NCI-H1417 (cell line): ENCODE measurements around the gene RSBN1L.

Experiments
- DNase-seq, 3 experiments: peaks; one replicate each; lab custom pipeline; 2025; lab: John Stamatoyannopoulos, UW

RSBN1L gene

DNA sequence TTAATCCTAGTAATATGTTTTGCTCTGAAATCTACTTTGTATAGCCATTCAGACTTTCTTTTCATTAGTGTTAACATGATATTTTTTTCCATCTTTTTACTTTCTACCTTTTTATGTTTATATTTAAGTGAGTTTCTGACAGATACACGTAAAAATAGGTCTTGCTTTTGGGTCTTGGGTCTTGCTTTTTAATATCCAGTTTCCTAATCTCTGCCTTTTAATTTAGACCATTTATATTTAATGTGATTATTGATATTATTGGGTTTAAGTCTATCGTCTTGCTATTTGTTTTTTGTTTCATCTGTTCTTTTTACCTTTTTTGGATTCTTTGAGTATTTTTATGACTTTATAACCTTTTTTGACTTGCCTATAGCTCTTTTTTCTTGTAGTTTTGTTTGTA is 110.2 kb downstream of the RSBN1L start:
- DNase-seq = no peak

DNA sequence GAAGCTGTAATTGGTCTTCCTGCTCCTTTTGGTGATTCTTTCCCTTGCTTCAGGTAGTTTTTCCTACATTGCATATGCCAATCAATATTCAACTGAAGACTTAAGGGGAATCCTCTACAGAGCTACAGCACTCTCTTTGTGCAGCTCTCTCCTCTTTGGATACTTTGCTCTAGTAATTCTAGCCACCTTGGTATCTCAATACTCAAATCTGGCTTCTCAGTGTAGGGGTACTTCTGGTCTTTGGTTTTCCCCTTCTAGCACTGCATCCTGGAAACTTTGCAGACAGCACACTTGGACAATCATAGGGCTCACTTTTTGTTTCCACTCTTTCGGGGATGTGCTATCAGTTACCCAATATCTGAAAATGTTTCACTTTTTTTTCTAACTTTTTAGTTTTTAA is 112.3 kb downstream of the RSBN1L start:
- no peak for DNase-seq

DNA sequence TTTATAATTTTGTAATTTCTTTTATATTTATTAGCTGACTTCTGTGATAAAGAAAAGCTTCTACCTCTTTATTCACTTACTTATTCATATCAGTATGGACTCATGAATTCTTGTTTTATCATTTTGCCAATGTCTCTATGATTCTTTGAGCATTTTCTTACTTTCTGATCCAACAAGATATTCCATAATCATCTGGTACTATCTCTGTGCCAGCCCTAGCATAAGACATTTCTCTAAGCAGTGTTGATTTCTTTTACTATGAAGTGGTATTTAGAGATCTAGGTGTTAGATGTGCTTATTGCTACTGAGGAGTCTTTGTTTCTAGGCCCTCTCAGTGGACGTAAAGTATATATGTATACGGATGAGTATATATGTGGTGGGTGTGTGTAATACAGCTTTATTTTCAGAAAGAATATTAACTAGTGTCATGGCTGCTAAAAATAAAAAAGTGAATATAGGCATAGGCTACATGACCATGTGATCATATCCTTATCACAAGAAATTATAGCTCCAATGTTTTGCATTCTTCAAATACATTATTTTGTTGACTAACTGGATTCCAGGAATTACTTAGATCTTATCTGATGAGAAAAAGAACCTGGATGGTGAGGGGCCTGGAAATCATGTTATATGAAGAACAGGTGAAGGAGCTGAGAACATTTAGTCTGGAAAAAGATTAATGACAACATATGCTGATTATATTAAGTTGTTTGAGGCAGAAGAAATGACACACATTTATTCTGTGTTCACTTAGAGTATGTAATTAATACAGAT is 115.4 kb downstream of the RSBN1L start:
- DNase-seq = no peak

DNA sequence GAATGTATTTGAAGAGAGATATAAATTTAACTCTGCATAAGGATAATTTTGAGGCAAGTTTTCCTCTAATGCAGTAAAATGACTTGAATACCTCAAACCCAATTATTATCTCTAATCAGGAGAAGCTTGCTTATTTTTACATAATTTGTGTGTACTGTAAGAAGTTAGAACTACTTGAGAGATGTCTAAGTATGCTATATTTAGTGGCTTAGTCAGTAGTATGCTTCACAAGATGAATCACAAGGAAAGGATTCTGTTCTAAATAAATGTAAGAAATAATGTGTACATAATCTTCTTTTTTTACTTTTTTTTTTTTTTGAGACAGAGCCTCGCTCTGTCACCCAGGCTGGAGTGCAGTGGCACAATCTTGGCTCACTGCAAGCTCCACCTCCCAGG is 116.0 kb downstream of the RSBN1L start:
- no peak for DNase-seq

DNA sequence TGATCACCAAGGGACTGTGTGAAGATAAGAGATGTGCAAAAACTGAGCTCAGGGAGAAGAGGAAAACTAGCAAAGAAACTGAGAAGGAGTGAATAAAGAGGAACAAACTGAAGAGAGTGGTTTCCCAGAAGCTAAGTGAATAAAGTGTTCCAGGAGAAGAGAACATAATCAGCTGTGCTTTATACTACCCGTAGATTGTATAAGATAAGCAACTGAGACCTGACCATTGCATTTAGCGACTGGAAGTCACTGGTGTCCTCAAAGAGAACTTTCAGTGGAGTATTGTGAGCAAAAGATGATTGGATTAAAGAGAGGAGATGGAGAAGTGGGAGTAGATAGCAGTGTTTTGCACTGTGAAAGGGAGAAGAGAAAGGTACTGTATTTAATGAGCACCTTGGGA is 116.9 kb downstream of the RSBN1L start:
- DNase-seq = no peak

DNA sequence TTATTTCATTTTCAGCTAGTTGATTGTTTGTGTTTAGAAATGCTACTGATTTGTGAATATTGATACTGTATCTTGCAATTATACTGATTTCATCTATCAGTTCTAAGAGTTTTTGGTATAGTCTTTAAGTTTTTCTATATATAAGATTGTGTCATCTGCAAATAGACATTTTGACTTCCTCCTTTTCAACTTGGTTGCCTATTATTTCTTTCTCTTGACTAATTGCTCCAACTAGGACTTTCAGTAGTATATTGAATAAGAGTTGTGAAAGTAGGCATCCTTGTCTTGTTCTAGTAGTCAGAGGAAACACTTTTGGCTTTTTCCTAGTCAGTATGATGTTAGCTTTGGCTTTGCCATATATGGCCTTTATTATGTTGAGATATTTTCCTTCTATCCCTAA is 122.8 kb downstream of the RSBN1L start:
- DNase-seq = no peak

DNA sequence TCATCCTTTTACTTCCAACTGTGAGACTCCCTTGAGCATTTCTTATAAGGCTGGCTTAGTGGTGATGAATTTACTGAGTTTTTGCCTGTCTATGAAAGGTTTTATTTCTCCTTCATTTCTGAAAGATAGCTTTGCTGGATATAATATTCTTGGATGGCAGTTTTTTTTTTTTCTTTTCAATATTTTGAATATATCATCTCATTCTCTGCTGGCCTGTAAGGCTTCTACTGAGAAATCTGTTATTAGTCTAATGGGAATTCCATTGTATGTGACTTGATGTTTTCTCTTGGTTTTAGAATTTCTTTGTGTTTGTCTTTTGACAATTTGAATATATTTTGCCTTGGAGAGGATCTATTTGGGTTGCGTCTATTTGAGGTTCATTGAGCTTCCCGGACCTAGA is 124.7 kb downstream of the RSBN1L start:
- DNase-seq = no peak

DNA sequence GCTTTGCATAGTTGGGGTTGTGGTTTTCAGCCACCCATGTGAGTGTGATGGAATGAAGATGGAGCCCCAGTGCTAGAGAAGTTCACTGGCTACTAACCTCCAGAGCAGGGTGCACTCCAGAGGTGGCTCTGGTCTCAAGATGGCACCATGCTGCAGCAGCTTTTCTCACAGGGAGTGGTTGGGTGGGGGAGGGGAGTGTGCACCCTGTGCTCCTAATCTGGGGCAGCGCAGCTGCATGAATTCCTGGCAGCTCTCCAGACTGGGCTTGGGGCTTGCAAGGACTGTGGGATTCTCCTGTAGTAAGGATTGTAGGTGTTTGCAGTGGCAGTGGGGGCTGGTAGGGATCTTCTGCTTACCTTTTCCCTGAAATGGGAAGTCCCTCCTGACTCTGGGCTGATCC is 126.0 kb downstream of the RSBN1L start:
- no peak for DNase-seq

DNA sequence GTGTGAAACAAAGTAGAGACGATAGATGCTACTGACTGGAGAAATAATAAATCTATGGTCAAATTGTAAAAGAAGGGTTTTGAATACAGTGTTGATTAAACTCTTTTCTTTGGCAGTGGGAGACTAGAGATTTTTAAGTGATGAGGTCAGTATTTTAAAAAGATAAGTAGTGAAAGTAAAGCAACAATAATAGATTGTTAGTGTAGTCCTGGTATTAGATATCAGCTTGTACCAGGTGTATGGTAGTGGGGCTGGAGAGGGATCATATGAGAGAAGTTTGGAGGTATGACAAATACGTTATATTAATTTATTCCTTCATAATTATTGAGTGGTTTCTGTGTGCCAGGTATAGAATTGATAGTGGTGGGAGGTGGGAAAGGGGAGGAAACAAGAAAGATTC is 127.5 kb downstream of the RSBN1L start:
- DNase-seq = no peak

DNA sequence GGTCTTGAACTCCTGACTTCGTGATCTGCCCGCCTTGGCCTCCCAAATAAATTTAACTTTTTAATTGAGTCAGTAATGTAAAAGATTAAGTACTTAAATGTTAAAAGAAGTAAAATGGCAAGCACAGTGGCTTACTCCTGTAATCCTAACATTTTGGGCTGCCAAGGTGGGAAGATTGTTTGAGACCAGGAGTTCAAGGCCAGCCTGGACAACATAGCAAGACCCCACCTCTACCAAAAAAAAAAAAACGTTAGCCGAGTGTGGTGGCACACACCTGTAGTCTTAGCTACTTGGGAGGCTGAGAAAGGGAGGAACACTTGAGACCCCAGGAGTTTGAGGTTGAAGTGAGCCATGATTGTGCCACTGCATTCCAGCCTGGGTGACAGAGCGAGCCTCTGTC is 128.4 kb downstream of the RSBN1L start:
- DNase-seq = no peak

DNA sequence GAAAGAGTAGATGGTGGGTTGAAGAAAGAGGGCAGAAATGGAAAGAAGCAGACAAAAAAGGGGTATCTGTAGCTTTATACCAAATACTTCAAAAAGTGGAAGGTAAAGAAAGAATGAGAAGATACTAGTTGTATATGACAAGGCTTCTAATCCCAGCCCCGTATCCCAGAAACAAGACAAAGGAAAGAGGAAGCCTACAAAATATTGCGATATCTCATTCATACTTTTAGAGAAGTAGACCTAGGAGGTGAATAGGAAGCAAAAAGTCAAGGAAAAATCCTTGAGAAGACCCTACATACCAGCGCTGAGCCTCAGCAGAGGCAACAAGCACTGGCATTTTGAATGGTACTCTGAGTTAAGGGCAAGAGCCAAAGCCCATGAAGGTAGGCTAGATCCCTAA is 128.9 kb downstream of the RSBN1L start:
- DNase-seq = no peak

DNA sequence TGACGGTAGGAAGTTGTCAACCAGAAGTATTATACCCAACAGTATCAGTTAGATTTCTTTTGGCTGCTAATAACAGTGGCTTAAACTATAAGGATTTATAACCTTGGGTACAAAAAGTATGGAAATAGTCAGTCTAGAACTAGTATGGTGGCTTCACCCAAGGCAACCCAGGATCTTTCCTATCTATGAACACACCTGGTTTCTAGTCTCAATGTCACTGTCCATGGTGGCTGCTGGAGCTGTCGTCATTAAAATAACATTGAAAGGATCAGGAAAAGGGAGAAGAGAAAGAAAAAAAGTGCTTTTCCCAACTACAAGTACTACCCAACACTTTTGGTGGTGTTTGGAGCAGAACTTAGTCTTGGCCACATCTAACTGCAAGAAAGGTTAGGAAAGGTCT is 130.0 kb downstream of the RSBN1L start:
- no peak for DNase-seq

DNA sequence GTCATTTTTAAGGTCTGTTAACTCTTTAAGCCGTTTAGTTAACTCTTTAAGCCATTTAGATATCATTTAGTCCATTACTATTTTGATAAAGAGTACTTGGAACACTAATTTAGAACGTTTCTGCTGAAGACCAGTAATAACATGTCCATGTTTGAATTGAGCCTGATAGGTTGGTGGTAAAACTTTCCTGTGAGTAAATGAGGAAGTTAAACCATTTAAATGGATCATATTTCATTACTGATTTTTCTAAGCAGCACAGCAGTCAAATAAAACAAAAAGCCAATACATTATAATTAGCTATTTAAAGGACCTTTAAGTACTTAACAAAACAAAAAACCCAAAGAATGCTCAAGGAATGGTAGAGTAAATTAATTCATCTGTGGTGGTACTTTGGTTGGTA is 131.7 kb downstream of the RSBN1L start:
- DNase-seq = peak in 1 of 3 experiments; percentile 38

DNA sequence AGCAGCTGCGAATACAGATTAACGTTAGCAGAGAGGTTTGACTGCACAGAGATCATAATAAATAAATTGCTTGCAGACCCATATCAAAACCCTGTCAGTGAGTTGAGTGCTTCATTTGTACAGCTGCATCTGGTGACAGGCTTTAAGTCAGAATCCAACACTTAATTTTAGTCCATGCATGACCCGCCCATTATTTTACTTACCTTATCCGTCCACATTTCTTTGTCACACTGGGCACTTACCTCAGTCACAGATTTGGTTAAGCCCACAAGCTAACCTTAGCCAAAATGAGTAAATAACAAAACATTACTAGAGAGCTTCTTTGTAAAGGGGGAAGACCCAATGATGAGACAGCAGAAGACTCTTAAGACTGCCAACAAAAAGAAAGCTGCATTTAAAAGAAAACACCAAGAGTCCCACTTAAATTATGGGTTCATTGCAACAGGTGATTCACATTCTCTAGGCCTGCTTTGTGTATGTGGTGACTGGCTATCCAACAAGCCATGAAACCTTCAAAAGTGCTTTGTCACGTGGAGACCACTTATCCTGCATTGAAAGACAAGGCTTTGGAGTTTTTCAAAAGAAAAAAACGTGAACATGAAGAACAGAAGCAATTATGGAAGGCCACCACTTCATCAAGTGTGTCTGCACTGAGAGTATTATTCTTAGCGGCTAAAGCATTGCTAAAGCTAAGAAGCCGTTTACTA is 134.5 kb downstream of the RSBN1L start:
- DNase-seq = peak; percentile 38 to 88 (median 72)

DNA sequence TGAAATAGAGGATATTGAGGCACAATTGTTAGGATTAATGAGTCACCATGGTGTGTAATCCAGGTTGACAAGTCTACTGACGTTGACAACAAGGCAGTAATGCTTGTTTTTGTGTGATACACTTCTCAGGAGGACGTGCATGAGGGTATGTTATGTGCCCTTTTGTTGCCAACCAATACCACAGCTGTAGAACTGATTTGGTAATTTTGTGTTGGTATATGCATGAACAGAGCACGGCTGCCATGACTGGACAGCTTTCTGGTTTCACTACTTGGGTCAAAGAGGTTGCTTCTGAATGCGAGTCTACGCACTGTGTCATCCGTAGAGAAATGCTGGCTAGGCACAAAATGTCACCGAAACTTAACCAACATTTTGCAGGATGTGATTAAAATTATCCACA is 135.2 kb downstream of the RSBN1L start:
- no peak for DNase-seq

DNA sequence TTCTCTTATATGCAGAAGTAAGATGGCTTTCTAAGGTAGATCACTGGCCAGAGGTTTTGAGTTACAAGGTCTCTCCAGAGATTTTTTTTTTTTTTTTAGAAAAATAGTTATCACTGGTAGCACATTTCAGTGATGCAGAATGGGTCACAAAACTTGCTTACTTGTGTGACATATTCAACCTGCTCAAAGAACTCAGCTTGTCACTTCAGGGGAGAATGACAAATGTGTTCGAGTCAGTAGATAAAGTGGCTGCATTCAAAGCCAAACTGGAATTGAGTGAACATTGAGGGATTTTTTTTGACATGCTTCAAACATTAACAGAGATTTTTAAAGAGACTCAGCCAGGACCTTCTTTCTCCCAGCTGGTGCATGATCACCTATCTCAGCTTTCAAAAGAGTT is 135.7 kb downstream of the RSBN1L start:
- no peak for DNase-seq
